NCI-H1417 treated with DMSO at 0.1 percent for 48 hours (cell line): ENCODE results near the gene SH3RF2.

Source experiments
- DNase-seq: peaks from one replicate; lab custom pipeline; 2025; lab: John Stamatoyannopoulos, UW

Gene SH3RF2

GRCh38 chr5:146042628-146043279 lies 106.4 kb downstream of the SH3RF2 start:
- DNase-seq = no peak

- no peak for DNase-seq
Observed at GRCh38 chr5:146043722-146044121, 107.3 kb downstream of the SH3RF2 start.

- no peak for DNase-seq
Observed at GRCh38 chr5:146047396-146047795, 111.0 kb downstream of the SH3RF2 start.

GRCh38 chr5:146048994-146049703 lies 112.8 kb downstream of the SH3RF2 start:
- DNase-seq = no peak

- no peak for DNase-seq
Observed at GRCh38 chr5:146049704-146050026, 113.3 kb downstream of the SH3RF2 start.

GRCh38 chr5:146050086-146050485 lies 113.7 kb downstream of the SH3RF2 start:
- DNase-seq = no peak

- DNase-seq = no peak
Observed at GRCh38 chr5:146051678-146052077, 115.3 kb downstream of the SH3RF2 start.

- DNase-seq = no peak
Observed at GRCh38 chr5:146052780-146053179, 116.4 kb downstream of the SH3RF2 start.

- no peak for DNase-seq
Observed at GRCh38 chr5:146055432-146055831, 119.1 kb downstream of the SH3RF2 start.

- DNase-seq = no peak
Observed at GRCh38 chr5:146059460-146060220, 123.3 kb downstream of the SH3RF2 start.

- DNase-seq = no peak
Observed at GRCh38 chr5:146060221-146060585, 123.8 kb downstream of the SH3RF2 start.

- no peak for DNase-seq
Observed at GRCh38 chr5:146066968-146067367, 130.6 kb downstream of the SH3RF2 start.

GRCh38 chr5:146068206-146068605 lies 131.8 kb downstream of the SH3RF2 start:
- DNase-seq = no peak

- no peak for DNase-seq
Observed at GRCh38 chr5:146068977-146069779, 132.8 kb downstream of the SH3RF2 start.

- no peak for DNase-seq
Observed at GRCh38 chr5:146069780-146070099, 133.4 kb downstream of the SH3RF2 start.

GRCh38 chr5:146070746-146071145 lies 134.4 kb downstream of the SH3RF2 start:
- DNase-seq = no peak

GRCh38 chr5:146071171-146071570 lies 134.8 kb downstream of the SH3RF2 start:
- DNase-seq = no peak

- DNase-seq = peak; percentile 50
Observed at GRCh38 chr5:146072595-146072994, 136.2 kb downstream of the SH3RF2 start.

GRCh38 chr5:146073239-146073900 lies 137.0 kb downstream of the SH3RF2 start:
- DNase-seq = no peak

GRCh38 chr5:146076028-146076427 lies 139.7 kb downstream of the SH3RF2 start:
- no peak for DNase-seq

GRCh38 chr5:146076455-146076854 lies 140.1 kb downstream of the SH3RF2 start:
- DNase-seq = no peak

GRCh38 chr5:146078566-146078965 lies 142.2 kb downstream of the SH3RF2 start:
- DNase-seq = no peak
